Karpas-422 (cell line): ENCODE measurements around the gene RPS19BP1. TPM values are rescaled to one million over a fixed set of nuclear protein-coding genes. Genes with fewer than 3 reads are reported as not detected.
"Not testable (repeated sequence)": the region's sequence is repeated elsewhere in the genome, so short reads cannot be mapped to it uniquely, and the experiment has no call there.

Experiments
- DNase-seq: peaks from one replicate; pipeline ENCODE4 v3.0.0-alpha.2; 2015
- H2AFZ ChIP-seq: fragments of 200-600 bp; sonication (generic); 2 replicates; pipeline ENCODE4 v1.6.1; 2014; ENCODE audit warnings: antibody characterized with exemption, low read length, mixed read lengths
- H3K27ac ChIP-seq: fragments of 200-600 bp; sonication (generic); 2 replicates; pipeline ENCODE4 v1.5.1; 2014; ENCODE audit warnings: mild to moderate bottlenecking, low read length, moderate library complexity
- H3K27me3 ChIP-seq: fragments of 200-600 bp; sonication (generic); 2 replicates; pipeline ENCODE4 v1.6.1; 2014; ENCODE audit warnings: low read length, mixed read lengths
- H3K36me3 ChIP-seq: fragments of 200-600 bp; sonication (generic); 2 replicates; pipeline ENCODE4 v1.6.1; 2014; ENCODE audit warnings: low read length, mixed read lengths; ENCODE audit not compliant: insufficient read depth
- H3K4me1 ChIP-seq: fragments of 200-600 bp; sonication (generic); 2 replicates; pipeline ENCODE4 v1.6.1; 2014; ENCODE audit warnings: mild to moderate bottlenecking, low read length, mixed read lengths
- H3K4me2 ChIP-seq: fragments of 200-600 bp; sonication (generic); 2 replicates; pipeline ENCODE4 v1.6.1; 2014; ENCODE audit warnings: low read length, low read depth, mild to moderate bottlenecking; ENCODE audit not compliant: poor library complexity, severe bottlenecking
- H3K4me3 ChIP-seq: fragments of 200-600 bp; sonication (generic); 2 replicates; pipeline ENCODE4 v1.5.1; 2014; ENCODE audit warnings: mild to moderate bottlenecking, antibody characterized with exemption, low read length, mixed read lengths
- H3K79me2 ChIP-seq: fragments of 200-600 bp; sonication (generic); 2 replicates; pipeline ENCODE4 v1.6.1; 2014; ENCODE audit warnings: mild to moderate bottlenecking, low read length, mixed read lengths
- H3K9ac ChIP-seq: fragments of 200-600 bp; sonication (generic); 2 replicates; pipeline ENCODE4 v1.6.0; 2014; ENCODE audit warnings: low read length
- H3K9me2 ChIP-seq: fragments of 200-600 bp; sonication (generic), shearing (Covaris generic); replicated peaks from 2 replicates; pipeline ENCODE4 v1.6.0; 2014; ENCODE audit warnings: mild to moderate bottlenecking, low read length, moderate library complexity; ENCODE audit not compliant: insufficient read depth
- H3K9me3 ChIP-seq: fragments of 300-700, 200-600 bp; sonication (generic); 2 replicates; pipeline ENCODE4 v1.6.1; 2014; ENCODE audit warnings: low read length, mixed read lengths
- H4K20me1 ChIP-seq: fragments of 200-600 bp; sonication (generic); 2 replicates; pipeline ENCODE4 v1.6.1; 2014; ENCODE audit warnings: mild to moderate bottlenecking, antibody characterized with exemption, low read length, low read depth; ENCODE audit not compliant: insufficient read depth
- total RNA-seq: library from RNA; depleted of rRNA; stranded (reverse); fragments of >200 nt; shearing (Covaris generic); gene quantifications from 2 replicates; pipeline ENCODE4 v1.2.3, GENCODE V29; 2014; ENCODE audit warnings: low replicate concordance

RPS19BP1 gene
- total RNA-seq, 1 experiment from 2014 or later: 91.1 TPM

GRCh38 chr22:39507021-39507420 lies 25.5 kb downstream of the RPS19BP1 start:
- DNase-seq, H3K9me3 ChIP-seq, H3K27me3 ChIP-seq, H3K27ac ChIP-seq, H3K9ac ChIP-seq, H2AFZ ChIP-seq, H3K9me2 ChIP-seq, H3K4me3 ChIP-seq, H3K4me2 ChIP-seq: not testable (repeated sequence)
- Histone ChIP-seq H3K36me3 (peaks cover 67% of the 10 kb centered on the region), H3K4me1 (peaks cover 14% of the 10 kb centered on the region), H4K20me1 (peaks cover 46% of the 10 kb centered on the region), H3K79me2 (peaks cover 85% of the 10 kb centered on the region)

- Histone ChIP-seq H2AFZ (no peak overlapping the region), H3K9me3 (no peaks in the 10 kb centered on the region), H3K4me1 (peaks cover 22% of the 10 kb centered on the region), H3K79me2 (peaks cover 61% of the 10 kb centered on the region), H3K4me2 (peak overlapping the region; percentile 86), H3K27me3 (no peaks in the 10 kb centered on the region), H3K9me2 (no peaks in the 10 kb centered on the region), H3K27ac (peak overlapping the region; percentile 48; the same call in 1 of the 2 replicates), H4K20me1 (peaks cover 27% of the 10 kb centered on the region), H3K9ac (peak overlapping the region; percentile 81), H3K4me3 (peak overlapping the region; percentile 82), H3K36me3 (peaks cover 45% of the 10 kb centered on the region)
- no peak for DNase-seq
Measured at GRCh38 chr22:39504071-39504470, 28.5 kb downstream of the RPS19BP1 start.

GRCh38 chr22:39503630-39504029 lies 28.9 kb downstream of the RPS19BP1 start:
- no peak overlapping the region for H2AFZ ChIP-seq
- H3K9me2 ChIP-seq: no peaks in the 10 kb centered on the region
- peak overlapping the region; percentile 48 for H3K27ac ChIP-seq
- H3K9me3 ChIP-seq: no peaks in the 10 kb centered on the region
- H3K27me3 ChIP-seq: no peaks in the 10 kb centered on the region
- H3K4me2 ChIP-seq: peak overlapping the region; percentile 86
- peaks cover 24% of the 10 kb centered on the region for H4K20me1 ChIP-seq
- DNase-seq: peak; percentile 55
- peak overlapping the region; percentile 81 for H3K9ac ChIP-seq
- H3K79me2 ChIP-seq: peaks cover 57% of the 10 kb centered on the region
- H3K36me3 ChIP-seq: peaks cover 43% of the 10 kb centered on the region
- peaks cover 22% of the 10 kb centered on the region for H3K4me1 ChIP-seq
- H3K4me3 ChIP-seq: peak overlapping the region; percentile 82

GRCh38 chr22:39502789-39503409 lies 29.6 kb downstream of the RPS19BP1 start:
- Histone ChIP-seq H3K27me3 (no peaks in the 10 kb centered on the region), H2AFZ (no peak overlapping the region), H3K4me2 (peak overlapping the region; percentile 86), H4K20me1 (peaks cover 17% of the 10 kb centered on the region), H3K36me3 (peaks cover 36% of the 10 kb centered on the region), H3K4me1 (peaks cover 22% of the 10 kb centered on the region), H3K4me3 (peak overlapping the region; percentile 82), H3K27ac (peak overlapping the region; percentile 48), H3K9me3 (no peaks in the 10 kb centered on the region), H3K79me2 (peaks cover 50% of the 10 kb centered on the region), H3K9ac (peak overlapping the region; percentile 81), H3K9me2 (no peaks in the 10 kb centered on the region)
- DNase-seq: peak; percentile 56

GRCh38 chr22:39502109-39502788 lies 30.3 kb downstream of the RPS19BP1 start, which contains the start of gene MIEF1:
Gene MIEF1, plus strand, starts transcription at chr22:39502290. Its CDS starts 9,005 bp downstream, at chr22:39511295.
- no peaks in the 10 kb centered on the region for H3K27me3 ChIP-seq
- peak; percentile 98 for DNase-seq
- H3K9me2 ChIP-seq: no peaks in the 10 kb centered on the region
- H3K36me3 ChIP-seq: peaks cover 33% of the 10 kb centered on the region
- H3K79me2 ChIP-seq: peaks cover 47% of the 10 kb centered on the region
- peaks cover 14% of the 10 kb centered on the region; the same call in 1 of the 2 replicates for H4K20me1 ChIP-seq
- peaks cover 22% of the 10 kb centered on the region for H3K4me1 ChIP-seq
- peak within 1 kb of the TSS; percentile 48 for H3K27ac ChIP-seq
- H3K4me3 ChIP-seq: peak within 1 kb of the TSS; percentile 82
- peak within 1 kb of the TSS; percentile 81 for H3K9ac ChIP-seq
- H3K4me2 ChIP-seq: peak within 1 kb of the TSS; percentile 86
- H2AFZ ChIP-seq: peak within 1 kb of the TSS; percentile 87
- no peaks in the 10 kb centered on the region for H3K9me3 ChIP-seq

GRCh38 chr22:39501644-39502108 lies 30.9 kb downstream of the RPS19BP1 start:
- H3K9ac ChIP-seq: peak overlapping the region; percentile 81
- peaks cover 22% of the 10 kb centered on the region for H3K4me1 ChIP-seq
- peaks cover 30% of the 10 kb centered on the region for H3K36me3 ChIP-seq
- H4K20me1 ChIP-seq: peaks cover 14% of the 10 kb centered on the region; the same call in 1 of the 2 replicates
- no peak for DNase-seq
- H3K9me2 ChIP-seq: no peaks in the 10 kb centered on the region
- H2AFZ ChIP-seq: peak overlapping the region; percentile 87
- peak overlapping the region; percentile 82 for H3K4me3 ChIP-seq
- H3K4me2 ChIP-seq: peak overlapping the region; percentile 86
- H3K27me3 ChIP-seq: no peaks in the 10 kb centered on the region
- no peaks in the 10 kb centered on the region for H3K9me3 ChIP-seq
- H3K79me2 ChIP-seq: peaks cover 43% of the 10 kb centered on the region
- no peak overlapping the region; the same call in 1 of the 2 replicates for H3K27ac ChIP-seq

GRCh38 chr22:39500101-39500500 lies 32.4 kb downstream of the RPS19BP1 start:
- Histone ChIP-seq H3K4me2 (no peak overlapping the region), H4K20me1 (peaks cover 10% of the 10 kb centered on the region; the same call in 1 of the 2 replicates), H2AFZ (no peak overlapping the region), H3K27ac (no peak overlapping the region), H3K9ac (no peak overlapping the region), H3K4me1 (peaks cover 32% of the 10 kb centered on the region), H3K9me2 (no peaks in the 10 kb centered on the region), H3K4me3 (no peak overlapping the region), H3K9me3 (no peaks in the 10 kb centered on the region), H3K79me2 (peaks cover 28% of the 10 kb centered on the region), H3K36me3 (peaks cover 15% of the 10 kb centered on the region), H3K27me3 (no peaks in the 10 kb centered on the region)
- no peak for DNase-seq

GRCh38 chr22:39498802-39499201 lies 33.7 kb downstream of the RPS19BP1 start:
- no peaks in the 10 kb centered on the region for H3K9me3 ChIP-seq
- H3K4me2 ChIP-seq: no peak overlapping the region
- peaks cover 25% of the 10 kb centered on the region for H3K4me1 ChIP-seq
- no peaks in the 10 kb centered on the region for H3K9me2 ChIP-seq
- no peaks in the 10 kb centered on the region for H3K27me3 ChIP-seq
- no peak overlapping the region for H3K4me3 ChIP-seq
- H3K9ac ChIP-seq: no peak overlapping the region
- H3K27ac ChIP-seq: no peak overlapping the region
- H3K36me3 ChIP-seq: peaks cover 5% of the 10 kb centered on the region
- H2AFZ ChIP-seq: no peak overlapping the region
- peaks cover 16% of the 10 kb centered on the region for H3K79me2 ChIP-seq
- H4K20me1 ChIP-seq: peaks cover 9% of the 10 kb centered on the region; the same call in 1 of the 2 replicates
- DNase-seq: no peak
